ENCODE results near the gene RHEX.

DNA sequence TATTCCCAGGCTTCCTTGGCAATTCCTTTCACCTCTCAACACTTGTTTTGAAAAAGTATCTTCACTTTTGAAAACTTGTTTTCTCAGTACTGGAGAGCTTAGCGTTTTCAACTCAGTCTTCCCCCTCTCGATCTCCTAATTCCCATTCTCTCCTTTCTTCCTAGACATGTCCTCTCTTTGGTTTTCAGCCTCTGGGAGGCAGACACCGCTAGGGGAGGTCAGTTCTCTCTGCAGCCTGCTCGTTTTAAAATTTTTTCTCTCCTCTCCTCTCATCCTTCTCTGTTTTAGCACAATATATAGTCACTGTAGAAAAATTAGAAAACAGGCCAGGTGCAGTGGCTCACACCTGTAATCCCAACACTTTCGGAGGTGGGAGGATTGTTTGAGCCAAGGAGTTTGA, 12.6 kb upstream of the RHEX start:
- TF ChIP-seq CTCF (conservative IDR thresholded peaks at IDR 0.05 in 1 of 2, IDR thresholded peaks at IDR 0.05 in 1 of 2; ENCODE audit: extremely low read depth in 1 of 2, insufficient read depth in 1 of 2, low read depth in 1 of 2, low read length in 2 of 2): no peak
- TF ChIP-seq EZH2 (IDR thresholded peaks at IDR 0.05; ENCODE audit: borderline replicate concordance, low read length): no peak

All from mammary epithelial cell (primary cell).